ENCODE measurements around the gene SH3BGRL2. TPM values are rescaled to one million over a fixed set of nuclear protein-coding genes. Genes with fewer than 3 reads are reported as not detected.

The SH3BGRL2 gene
- total and polyA plus RNA-seq, 7 donors: 16.0 to 115 (median 30.6) TPM

DNA sequence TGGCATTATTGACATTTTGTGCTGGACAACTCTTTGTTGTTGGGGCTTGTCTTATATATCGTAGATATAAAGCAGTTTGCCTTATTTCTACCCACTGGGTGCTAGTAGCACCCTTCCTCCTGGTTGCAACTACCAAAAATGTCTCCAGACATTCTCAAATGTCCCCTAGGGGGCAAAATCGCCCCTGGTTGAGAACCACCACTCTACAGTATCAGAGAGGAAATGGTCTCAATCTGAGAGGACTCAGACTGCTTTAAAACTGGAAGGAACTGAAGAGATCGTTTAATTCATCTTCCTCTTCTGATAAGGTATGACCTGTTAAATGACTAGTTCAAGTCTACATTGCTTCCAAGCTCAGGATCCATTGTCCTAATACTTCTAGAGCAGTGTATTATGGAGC, 14.9 kb downstream of the SH3BGRL2 start:
- no peaks in the 10 kb centered on the region for H3K27me3 ChIP-seq
- no peaks in the 10 kb centered on the region for H3K36me3 ChIP-seq
- H3K4me3 ChIP-seq: no peak overlapping the region
- WGBS, 2 donors: 48% methylated on average over 3 of the region's 3 CpGs
- H3K9me3 ChIP-seq: no peaks in the 10 kb centered on the region
- TF ChIP-seq EP300 (IDR thresholded peaks at IDR 0.05) (no peak), POLR2A (IDR thresholded peaks at IDR 0.05) (no peak), POLR2AphosphoS5 (IDR thresholded peaks at IDR 0.05) (no peak)
- TF ChIP-seq, protein P1, sequence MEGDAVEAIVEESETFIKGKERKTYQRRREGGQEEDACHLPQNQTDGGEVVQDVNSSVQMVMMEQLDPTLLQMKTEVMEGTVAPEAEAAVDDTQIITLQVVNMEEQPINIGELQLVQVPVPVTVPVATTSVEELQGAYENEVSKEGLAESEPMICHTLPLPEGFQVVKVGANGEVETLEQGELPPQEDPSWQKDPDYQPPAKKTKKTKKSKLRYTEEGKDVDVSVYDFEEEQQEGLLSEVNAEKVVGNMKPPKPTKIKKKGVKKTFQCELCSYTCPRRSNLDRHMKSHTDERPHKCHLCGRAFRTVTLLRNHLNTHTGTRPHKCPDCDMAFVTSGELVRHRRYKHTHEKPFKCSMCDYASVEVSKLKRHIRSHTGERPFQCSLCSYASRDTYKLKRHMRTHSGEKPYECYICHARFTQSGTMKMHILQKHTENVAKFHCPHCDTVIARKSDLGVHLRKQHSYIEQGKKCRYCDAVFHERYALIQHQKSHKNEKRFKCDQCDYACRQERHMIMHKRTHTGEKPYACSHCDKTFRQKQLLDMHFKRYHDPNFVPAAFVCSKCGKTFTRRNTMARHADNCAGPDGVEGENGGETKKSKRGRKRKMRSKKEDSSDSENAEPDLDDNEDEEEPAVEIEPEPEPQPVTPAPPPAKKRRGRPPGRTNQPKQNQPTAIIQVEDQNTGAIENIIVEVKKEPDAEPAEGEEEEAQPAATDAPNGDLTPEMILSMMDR (IDR thresholded peaks at IDR 0.05): no peak
- peaks cover 0 to 4% (median 0%) of the 10 kb centered on the region in 4 donors for H3K4me1 ChIP-seq
- intact Hi-C loops (cut with DNase I): no loop called here
- no peak overlapping the region for H3K27ac ChIP-seq
- DNase-seq: no peak

GRCh38 chr6:79646561-79646960, 15.4 kb downstream of the SH3BGRL2 start:
- Histone ChIP-seq H3K4me1 (peaks cover 0 to 4% (median 0%) of the 10 kb centered on the region in 4 donors), H3K4me3 (no peak overlapping the region), H3K9me3 (no peaks in the 10 kb centered on the region), H3K27me3 (no peaks in the 10 kb centered on the region), H3K27ac (no peak overlapping the region), H3K36me3 (no peaks in the 10 kb centered on the region)
- intact Hi-C loops (cut with DNase I): no loop called here
- DNase-seq: no peak
- no peak for TF ChIP-seq POLR2AphosphoS5 (IDR thresholded peaks at IDR 0.05)
- TF ChIP-seq POLR2A (IDR thresholded peaks at IDR 0.05): no peak
- TF ChIP-seq EP300 (IDR thresholded peaks at IDR 0.05): no peak
- TF ChIP-seq, protein P1 (IDR thresholded peaks at IDR 0.05): no peak

DNA sequence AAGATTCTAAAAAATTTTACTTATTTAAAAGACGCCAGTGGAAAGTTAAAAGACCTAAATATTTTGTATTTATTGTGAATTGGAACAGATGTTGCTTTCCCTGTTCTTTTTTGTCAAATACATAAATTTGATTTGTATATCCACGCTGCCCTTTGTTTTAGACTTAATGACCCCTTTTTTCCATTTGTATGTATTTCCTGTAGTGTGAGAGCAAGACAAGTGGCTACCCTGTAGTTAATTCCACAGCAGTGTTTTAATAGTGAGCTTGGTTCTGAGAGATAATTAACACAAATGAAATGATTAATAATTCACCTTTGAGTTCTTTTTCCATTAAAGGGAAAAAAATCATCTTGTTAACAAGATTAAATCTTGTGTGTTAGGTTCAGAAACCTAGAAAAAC, 16.6 kb downstream of the SH3BGRL2 start:
- DNase-seq: no peak
- no peak for TF ChIP-seq POLR2A (IDR thresholded peaks at IDR 0.05)
- TF ChIP-seq, protein P1 (IDR thresholded peaks at IDR 0.05): no peak
- no peak for TF ChIP-seq EP300 (IDR thresholded peaks at IDR 0.05)
- TF ChIP-seq POLR2AphosphoS5 (IDR thresholded peaks at IDR 0.05): no peak
- 79 to 91% methylated on average over 2 of the region's 2 CpGs for WGBS, 2 donors
- Histone ChIP-seq H3K27ac (no peak overlapping the region), H3K36me3 (no peaks in the 10 kb centered on the region), H3K9me3 (no peaks in the 10 kb centered on the region), H3K27me3 (no peaks in the 10 kb centered on the region), H3K4me1 (peaks cover 0 to 4% (median 0%) of the 10 kb centered on the region in 4 donors), H3K4me3 (no peak overlapping the region)
- intact Hi-C loops (cut with DNase I): no loop called here

DNA sequence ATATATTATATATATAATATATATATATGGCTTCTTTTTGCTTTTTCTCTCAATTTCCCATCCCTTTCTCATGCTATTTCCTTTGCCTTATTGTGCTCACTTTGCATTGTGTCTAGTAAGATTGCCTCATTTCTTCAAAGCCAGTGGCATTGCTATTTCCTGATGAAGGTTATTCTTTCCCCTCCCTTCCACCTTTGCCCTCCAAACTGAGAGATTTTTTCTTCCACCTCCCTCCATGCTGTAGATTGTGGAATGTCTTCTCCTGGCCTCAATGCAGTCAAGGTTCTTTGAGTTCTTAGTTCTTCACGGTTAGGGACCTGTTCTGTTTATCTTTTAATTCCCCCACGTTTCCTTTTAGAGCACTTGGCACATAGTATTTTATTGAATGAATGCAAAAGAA, 17.2 kb downstream of the SH3BGRL2 start:
- intact Hi-C loops (cut with DNase I): no loop called here
- 17 to 53% methylated on average over 2 of the region's 2 CpGs for WGBS, 2 donors
- no peaks in the 10 kb centered on the region for H3K27me3 ChIP-seq
- TF ChIP-seq, protein P1 (IDR thresholded peaks at IDR 0.05): no peak
- TF ChIP-seq POLR2AphosphoS5 (IDR thresholded peaks at IDR 0.05) (no peak), EP300 (IDR thresholded peaks at IDR 0.05) (no peak), POLR2A (IDR thresholded peaks at IDR 0.05) (no peak)
- H3K4me3 ChIP-seq: no peak overlapping the region
- H3K27ac ChIP-seq: no peak overlapping the region
- H3K9me3 ChIP-seq: no peaks in the 10 kb centered on the region
- no peak for DNase-seq
- H3K36me3 ChIP-seq: no peaks in the 10 kb centered on the region
- H3K4me1 ChIP-seq: peaks cover 0 to 4% (median 0%) of the 10 kb centered on the region in 4 donors

DNA sequence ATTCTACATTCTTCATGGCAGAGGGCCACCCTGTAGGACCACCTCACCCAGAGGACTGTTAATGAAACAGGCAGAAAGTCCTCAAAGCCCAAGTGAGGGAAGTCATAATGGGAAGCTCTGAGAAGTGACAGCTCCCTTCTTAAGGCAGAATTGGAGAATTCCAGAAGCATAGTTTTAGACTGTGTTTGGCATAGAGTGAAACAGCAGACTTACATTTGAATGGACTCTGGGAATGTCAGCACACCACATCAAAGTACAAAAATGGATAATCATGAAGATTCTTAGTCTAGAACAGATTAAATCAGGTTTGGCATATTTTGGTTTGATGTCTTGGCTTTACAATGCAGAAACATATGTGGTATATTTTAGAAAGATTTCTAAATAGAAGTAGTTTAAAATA, 17.9 kb downstream of the SH3BGRL2 start:
- Histone ChIP-seq H3K27me3 (no peaks in the 10 kb centered on the region), H3K9me3 (no peaks in the 10 kb centered on the region), H3K27ac (no peak overlapping the region), H3K4me3 (no peak overlapping the region), H3K36me3 (no peaks in the 10 kb centered on the region), H3K4me1 (peaks cover 0 to 4% (median 0%) of the 10 kb centered on the region in 4 donors)
- no peak for DNase-seq
- TF ChIP-seq POLR2A (IDR thresholded peaks at IDR 0.05) (no peak), POLR2AphosphoS5 (IDR thresholded peaks at IDR 0.05) (no peak), EP300 (IDR thresholded peaks at IDR 0.05) (no peak)
- TF ChIP-seq, protein P1 (IDR thresholded peaks at IDR 0.05): no peak
- intact Hi-C loops (cut with DNase I): no loop called here

Measured in sigmoid colon (tissue), 7 donors.